ENCODE data around the gene NEK10.

NEK10 gene

DNA sequence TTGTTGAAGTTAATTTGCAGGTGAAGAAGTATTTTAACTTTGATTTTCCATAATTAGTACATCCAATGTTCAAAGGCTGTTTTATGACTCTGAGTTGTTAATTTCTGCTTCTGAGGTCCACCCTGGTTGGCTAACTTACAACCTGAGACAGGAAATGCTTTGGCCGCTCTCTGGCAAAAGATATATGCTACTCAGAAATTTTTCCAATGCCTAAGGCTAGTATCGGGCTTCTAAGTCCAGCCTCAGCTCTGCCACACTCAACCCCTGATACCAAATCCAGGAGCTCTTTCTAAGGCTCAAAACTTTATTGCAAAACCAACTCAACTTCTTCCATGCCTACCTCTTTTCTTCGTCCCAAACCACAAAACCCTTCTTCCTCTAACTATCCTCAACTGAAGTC, 192.9 kb downstream of the NEK10 start:
- DNase-seq (ENCODE audit: low read depth in 2 of 2), result no peak

DNA sequence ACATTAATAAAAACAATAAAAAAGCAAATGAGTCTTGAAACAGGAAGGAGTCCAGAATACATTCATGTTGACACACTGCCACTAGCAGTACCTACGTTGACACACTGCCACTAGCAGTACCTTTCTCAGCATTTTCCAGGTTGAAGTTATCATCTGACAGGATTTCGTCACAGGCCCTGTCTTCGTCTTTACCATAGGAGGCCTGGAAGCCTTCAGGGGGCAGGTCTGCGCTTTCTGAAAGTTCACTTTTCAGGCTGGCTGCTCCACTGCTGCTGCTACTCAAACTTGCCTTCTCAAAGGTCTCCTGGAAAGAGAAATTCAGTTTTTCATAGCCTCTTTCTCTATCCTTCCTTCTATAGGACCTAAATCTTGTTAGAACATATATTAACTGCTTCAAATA, 194.7 kb downstream of the NEK10 start:
- no peak for DNase-seq (ENCODE audit: low read depth in 2 of 2)

DNA sequence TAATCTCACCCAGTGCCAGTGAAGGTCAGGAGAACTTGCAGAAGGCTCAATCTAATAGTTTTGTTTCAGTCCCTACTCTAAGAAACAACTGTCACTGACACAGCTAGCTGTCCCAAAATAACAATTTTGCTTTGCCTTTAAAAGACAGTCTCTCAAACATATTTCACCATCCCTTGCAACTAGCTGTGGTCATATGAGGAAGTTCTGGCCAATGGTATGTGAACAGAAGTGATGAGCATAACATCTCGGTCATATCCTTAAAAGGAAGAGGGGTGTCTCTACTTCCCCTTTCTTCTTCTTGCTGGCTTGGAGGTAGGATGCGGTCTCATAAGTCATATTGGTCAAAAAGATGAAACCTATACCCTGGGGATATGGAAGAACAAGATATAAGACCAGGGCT, 198.1 kb downstream of the NEK10 start:
- no peak for DNase-seq (ENCODE audit: low read depth in 2 of 2)

DNA sequence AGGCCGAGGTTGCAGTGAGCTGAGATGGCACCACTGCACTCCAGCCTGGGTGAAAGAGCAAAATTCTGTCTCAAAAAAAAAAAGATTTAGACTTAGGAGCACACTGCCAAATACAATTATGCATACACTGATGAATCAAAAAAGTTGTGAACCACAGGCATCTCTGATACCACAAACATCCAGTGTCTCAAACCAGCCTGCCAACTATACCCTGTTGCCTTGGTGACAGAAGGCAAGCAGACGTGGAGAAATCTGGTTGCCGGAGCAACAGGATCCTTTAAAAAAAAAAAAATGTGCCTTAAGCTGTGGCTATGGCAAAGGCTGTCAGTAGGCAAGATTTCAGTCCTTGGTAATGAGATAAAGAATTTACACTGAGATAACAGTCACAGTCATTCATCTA, 202.3 kb downstream of the NEK10 start:
- no peak for DNase-seq (ENCODE audit: low read depth in 2 of 2)

DNA sequence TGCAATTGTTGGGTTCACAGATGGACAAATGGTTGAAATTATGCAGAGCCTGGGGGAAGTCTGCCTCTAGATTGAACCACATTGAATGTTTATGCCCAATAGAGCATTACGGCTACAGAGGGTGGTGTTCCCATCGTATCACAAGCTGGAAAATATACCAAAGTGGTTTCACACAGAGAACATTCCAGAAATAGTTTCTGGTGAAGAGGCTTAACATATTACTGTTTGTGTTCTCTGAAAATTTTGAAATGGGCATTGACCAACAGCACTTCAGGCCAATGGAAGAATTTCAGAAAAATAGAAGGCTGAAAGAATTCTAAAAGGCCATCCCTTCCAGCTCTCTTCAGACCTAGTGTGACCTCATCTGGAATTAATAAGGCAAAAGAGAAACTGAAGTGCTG, 203.9 kb downstream of the NEK10 start:
- DNase-seq (ENCODE audit: low read depth in 2 of 2), result no peak

DNA sequence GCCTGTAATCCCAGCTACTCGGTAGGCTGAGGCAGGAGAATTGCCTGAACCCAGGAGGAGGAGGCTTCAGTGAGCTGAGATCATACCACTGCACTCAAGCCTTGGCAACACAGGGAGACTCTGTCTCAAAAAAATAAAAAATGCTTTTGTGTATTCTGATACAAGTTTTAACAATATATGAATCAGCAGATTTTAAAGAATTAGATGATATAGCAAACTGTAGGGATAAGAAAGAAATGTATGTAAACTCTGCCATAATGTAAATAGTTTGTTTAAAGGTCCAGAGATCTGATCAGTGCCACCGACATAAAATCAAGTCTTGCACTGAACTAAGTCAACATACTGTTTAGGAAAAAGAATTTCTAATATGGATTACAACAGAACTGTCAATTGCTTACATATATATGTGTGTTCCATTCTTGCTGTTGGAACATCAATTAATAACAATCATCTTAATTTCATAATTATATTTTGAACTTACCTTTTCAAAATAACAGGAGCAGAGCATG, 208.3 kb downstream of the NEK10 start:
- no peak for DNase-seq (ENCODE audit: low read depth in 2 of 2)

DNA sequence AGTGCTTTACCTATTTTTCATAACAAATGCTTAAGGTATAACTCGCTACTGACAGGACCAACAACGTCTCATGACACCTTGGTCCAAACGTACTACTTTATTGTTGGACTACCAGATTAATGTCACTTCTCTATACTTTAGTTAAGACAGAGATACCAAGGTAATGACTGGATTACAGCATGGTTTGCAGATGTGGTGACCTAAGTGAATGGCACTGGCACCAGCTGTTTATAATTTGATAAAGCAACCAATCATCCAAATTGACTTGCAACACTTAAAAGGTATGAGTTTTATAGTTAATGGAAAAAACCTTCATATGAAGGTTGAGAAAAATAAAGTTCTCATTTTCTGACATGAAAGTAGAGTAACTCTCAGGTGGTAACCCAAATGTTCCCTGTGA, 209.0 kb downstream of the NEK10 start:
- DNase-seq (ENCODE audit: low read depth in 2 of 2), result no peak

DNA sequence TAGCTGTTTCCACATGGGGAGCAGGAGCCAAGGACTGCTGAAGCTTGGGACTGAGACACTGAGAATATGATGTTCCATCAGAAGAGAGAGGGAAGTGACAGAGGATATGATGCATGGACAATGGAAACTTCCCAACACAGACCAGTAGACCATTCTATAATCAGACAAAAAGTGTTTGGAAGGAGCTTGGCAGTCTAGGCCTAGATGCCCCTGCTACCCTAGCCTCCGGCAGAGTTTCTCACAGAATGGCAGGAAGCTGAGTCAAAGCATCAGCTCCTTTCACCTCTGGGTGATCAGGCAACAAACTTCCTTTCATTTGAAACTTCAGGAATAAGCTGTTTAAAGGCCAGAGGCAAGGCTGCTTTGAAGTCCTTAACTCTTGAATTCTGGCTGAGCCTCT, 222.0 kb downstream of the NEK10 start:
- no peak for DNase-seq (ENCODE audit: low read depth in 2 of 2)

DNA sequence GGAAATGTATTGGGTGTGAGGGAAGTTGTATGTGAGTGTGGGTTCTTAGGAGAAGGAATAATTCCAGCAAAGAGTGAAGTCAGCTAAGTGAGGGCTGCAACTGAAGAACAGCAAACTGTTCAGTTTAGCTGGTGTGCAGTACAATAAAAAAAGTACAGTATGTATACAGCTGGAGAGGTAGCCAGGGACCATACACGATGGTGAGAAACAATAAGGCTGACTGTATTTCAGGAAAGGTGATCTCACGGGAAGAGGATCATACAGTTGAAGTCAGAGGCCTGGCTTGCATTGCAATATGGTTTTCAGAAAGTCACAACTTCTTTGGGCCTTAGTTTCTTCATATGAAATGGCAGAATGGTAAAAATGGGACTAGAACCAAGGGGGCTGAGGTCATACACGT, 222.4 kb downstream of the NEK10 start:
- DNase-seq (ENCODE audit: low read depth in 2 of 2), result no peak

DNA sequence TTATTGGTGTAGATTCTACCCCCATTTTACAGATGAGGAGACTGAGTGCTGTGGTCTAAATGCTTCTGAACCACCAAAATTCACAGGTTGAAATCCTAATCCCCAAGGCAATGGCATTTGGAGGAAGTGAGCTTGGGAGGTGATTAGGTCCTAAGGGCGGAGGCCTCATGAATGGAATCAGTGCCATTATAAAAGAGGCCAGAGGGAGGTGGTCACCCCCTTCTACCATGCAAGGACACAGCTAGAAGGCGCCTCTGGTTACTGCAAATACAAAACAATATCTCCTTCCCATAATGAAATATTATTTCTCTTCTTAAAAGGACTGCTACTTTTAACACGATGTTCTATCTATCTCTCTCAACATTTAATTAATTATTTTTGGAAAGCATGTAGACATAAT, 223.5 kb downstream of the NEK10 start:
- DNase-seq (ENCODE audit: low read depth in 2 of 2), result no peak

DNA sequence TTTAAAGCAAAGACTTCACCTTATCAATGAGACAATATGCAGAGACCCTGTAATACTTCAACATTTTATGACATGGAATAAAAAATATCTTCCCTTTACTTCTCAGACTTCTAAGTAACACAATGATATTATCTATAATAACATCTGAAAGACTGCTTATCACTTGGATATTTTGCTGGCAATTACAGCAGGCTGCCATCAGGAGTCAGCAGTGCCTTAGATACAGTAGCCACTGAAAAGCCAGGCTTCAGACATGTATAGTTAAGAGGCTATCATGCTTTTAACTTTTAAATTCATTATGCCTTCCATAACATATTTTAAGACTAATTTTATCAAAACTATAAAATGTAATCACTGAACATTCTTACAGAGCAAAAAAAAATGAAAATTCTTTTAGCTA, 227.5 kb downstream of the NEK10 start:
- DNase-seq (ENCODE audit: low read depth in 2 of 2), result no peak

DNA sequence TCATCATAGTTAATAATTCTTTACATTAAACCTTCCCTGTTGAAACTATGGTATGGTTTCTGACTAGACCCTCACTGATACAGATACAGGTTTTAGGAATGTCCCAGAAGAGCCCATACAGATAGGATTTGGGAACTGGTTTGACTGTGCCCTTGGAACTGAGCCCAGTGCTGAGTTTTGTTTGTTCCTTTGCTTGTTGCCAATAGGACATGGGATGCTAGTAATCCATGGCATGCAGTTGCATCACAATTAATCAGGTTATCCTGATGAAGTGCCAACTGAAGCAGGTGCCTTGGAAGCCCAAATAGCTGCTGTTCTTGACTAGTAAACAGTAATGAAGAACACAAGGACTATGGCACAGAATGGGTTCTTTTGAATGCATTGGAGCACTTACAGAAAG, 230.6 kb downstream of the NEK10 start:
- no peak for DNase-seq (ENCODE audit: low read depth in 2 of 2)

DNA sequence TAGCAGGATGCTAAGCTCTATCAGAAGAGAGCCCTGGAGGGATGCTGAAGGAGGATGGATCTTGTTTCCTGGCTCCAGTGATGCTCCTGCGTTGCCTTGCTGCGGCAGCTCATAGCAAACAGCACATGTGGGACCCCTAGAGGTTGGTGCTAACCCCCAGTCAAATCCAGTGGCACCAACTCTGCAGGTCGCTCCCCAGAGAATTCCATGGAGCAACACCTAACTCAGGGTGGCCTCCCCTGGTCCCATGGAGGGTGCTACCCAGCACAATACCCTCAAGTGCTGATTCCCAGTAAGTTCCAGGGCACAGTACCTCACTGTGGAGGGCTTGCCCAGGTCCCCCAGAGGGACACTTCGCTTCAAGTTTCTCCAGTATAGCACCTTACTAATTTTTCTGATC, 231.2 kb downstream of the NEK10 start:
- DNase-seq (ENCODE audit: low read depth in 2 of 2), result no peak

DNA sequence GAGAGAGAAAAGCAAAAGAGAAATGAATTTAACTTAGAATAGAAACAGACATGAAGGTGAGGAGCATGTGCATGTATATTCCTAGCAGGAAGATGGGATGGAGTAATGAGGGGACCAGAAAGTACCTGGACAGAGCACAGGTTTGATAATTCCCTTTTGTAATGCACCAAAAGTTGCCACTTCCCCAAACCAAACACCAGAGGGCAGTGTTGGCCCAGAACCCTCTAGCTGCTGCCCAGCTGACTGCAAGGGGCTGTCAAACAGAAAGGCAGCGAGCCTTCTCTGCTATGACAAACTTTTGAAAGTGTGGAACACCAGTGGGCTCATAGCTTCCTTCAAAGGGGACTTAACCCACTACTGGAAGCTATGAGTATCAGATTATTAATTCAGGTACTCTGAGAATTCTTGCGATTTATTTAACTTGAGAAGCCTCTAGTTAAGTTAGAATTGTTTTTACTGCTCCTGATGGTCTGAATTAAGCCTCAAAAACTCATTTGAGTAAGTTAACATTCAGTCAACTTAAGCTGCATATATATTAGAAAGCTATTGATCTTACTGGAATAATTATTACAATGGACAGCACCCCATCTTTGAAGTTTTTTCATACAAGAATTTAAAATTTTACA, 234.9 kb downstream of the NEK10 start:
- DNase-seq (ENCODE audit: low read depth in 2 of 2), result peak; percentile 30 to 32

DNA sequence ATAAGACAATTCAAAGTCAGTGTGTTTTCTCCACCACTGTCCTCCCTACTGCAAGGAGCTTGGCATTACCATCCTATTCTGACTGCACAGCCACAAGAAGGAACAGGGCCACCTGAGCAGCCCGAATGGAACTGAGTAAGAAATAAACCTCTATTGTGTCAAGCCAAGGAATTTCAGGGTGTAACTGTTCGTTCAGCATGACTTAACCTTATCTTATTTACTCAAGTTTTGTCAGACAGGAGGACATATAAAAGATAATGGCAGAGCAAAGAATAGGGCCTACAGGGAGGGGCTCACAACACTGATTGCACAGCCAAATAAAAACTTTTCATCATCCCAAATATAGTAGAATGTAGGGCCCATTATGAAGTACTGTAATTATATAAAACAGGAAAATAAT, 236.1 kb downstream of the NEK10 start:
- no peak for DNase-seq (ENCODE audit: low read depth in 2 of 2)

DNA sequence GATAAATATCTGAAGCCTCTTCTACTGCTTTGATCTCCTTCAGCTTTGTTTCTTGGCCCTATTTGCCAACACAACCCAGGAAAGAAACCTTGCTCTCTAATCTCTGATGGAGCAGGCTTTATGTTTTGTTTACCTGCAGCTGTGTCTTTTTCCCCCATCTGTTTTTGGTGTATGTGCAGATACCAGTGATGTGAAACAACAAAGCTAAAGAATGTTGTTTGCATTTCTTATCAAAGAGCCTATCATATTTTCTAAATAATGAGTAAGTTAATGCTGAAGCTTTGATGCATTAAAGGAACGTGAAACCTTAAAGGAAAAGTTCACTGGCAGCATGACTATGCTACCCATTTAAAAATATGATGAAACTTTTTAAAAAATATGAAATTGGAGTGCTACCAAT, 238.4 kb downstream of the NEK10 start:
- no peak for DNase-seq (ENCODE audit: low read depth in 2 of 2)

DNA sequence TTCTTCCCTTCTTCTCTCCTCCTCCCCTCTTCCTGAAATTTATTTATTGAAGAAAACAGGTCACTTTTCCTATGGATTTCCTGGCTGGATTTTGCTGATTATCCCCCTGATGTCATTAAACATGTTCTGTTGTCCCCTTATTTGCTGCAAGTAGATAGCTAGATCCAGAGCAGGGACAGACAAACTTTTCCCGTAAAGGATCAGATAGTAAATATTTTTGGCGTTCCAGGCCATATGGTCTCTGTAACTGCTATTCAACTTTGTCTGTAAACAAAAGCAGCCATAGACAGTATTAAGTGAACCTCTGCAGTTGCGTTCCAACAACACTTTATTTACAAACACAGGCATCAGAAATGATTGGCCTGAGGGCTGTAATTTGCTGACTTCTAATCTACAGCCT, 241.3 kb downstream of the NEK10 start:
- DNase-seq (ENCODE audit: low read depth in 2 of 2), result no peak

DNA sequence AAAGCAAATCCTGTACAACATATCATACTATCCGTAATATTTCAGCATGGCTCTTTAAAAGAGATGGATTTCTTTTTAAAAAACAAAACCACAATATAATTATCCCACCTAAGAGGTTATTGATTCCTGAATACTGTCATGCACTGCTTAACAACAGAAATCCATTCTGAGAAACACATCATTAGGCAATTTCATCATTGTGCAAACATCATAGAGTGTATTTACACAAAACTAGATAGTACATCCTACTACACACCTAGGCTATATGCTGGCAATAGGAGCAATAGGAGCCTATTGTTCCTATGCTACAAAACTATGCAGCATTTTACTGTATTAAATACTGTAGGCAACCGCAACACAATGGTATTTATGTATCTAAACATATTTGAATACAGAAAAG, 242.0 kb downstream of the NEK10 start:
- no peak for DNase-seq (ENCODE audit: low read depth in 2 of 2)

DNA sequence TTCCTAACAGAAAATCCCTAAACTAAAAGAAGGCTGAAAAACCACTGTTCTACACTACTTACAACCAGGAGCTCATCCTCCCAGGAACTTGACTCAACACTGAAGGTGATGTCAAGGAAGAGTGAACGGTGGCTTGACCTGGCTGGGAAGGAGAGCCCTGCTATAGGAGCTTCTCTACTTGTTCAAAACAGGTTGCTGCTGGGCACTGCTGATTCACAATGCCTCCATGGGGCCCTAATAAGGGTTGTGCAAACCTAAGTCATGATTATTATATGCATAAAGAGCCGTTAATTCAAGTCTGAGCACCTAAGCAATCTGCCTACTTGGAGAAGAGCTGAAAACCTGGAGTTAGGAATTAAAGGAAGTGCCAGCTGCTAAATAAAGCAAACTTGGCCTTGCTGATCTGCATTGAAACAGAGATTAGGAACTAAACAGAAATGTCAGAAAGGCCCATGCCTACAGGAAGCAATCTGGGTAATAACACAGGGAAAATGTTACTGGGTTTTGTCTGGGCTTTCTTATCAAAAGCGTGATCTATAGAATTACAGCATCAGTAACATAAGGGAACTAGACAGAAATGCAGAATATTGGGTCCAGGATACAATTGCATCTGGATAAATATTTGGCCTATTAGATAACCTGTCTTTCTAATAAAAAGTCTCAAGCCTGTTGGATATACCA, 243.2 kb downstream of the NEK10 start:
- DNase-seq (ENCODE audit: low read depth in 2 of 2), result no peak

DNA sequence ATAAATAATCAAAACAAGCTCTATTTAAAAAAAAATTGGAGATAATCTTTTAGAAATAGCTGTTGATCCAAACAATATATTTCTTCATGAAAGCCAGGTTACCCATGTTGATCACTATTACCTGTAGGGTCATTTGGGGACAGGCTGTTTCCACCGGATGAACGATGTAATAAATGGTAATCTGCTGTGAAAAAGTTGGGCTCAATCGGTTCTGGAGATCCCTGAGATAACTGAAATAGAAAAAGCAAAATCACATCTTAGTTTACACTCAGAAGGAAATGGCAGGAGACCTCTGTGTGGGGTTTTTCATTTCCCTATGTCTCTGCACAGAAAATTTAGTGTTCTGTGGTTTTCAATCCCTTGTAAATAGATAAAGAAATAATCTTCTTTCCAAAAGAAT, 249.5 kb downstream of the NEK10 start:
- DNase-seq (ENCODE audit: low read depth in 2 of 2), result no peak

DNA sequence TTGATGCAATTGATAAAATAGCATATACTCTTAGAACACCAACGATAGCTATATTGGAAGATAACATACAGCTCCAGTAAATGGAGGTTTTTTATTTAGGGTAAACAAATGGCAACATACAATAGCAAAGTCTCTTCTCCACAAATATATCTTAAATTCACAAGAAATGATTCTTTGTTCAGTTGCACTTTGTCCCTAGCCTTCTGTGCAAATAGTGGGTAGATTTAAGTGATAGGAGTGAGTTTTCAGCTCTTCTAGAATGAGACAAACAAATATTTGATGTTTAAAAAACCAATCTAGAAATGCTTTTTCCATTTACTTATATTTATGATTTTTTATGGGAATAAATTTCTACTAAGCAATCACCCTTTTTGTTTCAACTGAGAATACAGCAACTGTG, 253.8 kb downstream of the NEK10 start:
- no peak for DNase-seq (ENCODE audit: low read depth in 2 of 2)

DNA sequence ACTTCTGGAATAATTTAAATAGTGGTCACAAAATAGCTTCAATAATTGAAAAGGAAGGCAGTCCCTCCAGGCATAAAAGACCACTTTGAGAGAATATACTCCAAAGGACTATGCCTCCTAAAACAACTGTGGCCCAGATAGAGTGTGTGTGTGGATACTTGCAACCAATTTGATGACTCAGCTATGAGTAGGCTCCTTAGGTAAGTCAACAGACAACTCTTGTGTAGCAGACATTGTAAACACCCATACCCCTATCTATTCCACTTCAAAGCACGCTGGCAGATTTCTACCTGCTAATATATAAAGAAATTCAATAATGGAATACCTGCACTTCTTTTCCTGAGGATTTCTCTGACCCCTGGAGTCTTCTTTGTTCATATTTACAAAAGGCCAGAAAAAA, 254.5 kb downstream of the NEK10 start:
- DNase-seq (ENCODE audit: low read depth in 2 of 2), result no peak

DNA sequence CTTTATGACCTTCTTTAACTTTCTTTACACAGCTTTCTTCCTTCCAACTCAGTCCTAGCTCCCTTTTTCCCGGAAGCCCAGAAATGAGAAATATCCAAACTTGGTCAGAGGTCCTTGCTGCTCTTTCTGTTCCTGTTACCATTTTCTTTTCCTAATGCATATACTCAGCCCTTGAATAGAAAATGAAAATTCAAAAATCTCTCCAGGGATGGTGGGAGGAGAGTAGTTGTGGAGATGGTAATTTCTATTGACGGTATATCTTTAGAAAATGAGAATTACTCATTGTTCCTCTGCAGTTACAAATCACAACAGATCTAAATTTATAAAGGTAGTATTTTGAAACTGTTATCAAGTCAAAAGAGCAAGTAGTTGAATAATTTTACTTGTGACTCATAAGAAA, 255.1 kb downstream of the NEK10 start:
- no peak for DNase-seq (ENCODE audit: low read depth in 2 of 2)

DNA sequence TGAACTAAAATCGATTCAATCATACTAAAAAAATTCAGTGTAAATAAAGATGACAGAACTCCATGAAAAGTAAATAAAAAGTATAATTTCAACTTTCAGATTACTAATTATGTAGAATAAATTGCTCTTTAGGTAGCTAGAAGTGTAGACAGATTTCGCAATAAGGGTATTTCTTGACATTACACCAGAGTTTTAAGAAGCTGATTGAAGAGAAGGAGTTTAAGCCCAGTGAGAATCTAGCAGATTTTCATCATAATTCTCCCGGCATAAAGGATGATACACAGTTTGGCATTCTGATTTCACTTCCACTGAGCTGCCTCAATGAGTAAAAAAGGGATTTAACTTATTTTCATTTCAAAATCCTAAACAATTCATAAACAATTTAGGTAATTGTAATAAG, 259.2 kb downstream of the NEK10 start:
- no peak for DNase-seq (ENCODE audit: low read depth in 2 of 2)
